Measurements from ENCODE around the gene FAF1.

GRCh38 chr1:50419907-50420677 lies 540.0 kb downstream of the FAF1 start:
- no peak for TF ChIP-seq CTCF (conservative IDR thresholded peaks at IDR 0.05; ENCODE audit: low read depth, low read length)
- TF ChIP-seq EZH2 (IDR thresholded peaks at IDR 0.05; ENCODE audit: low read length, unreplicated experiment) = no peak
- no peak for TF ChIP-seq EZH2phosphoT487 (IDR thresholded peaks at IDR 0.05; ENCODE audit: borderline replicate concordance, low read length)

Measured in PC-3 (cell line).